Muscle layer of duodenum (tissue), 2 donors: ENCODE results near the gene ANKRD13A.

Experiments
- H3K27ac ChIP-seq: one replicate; pipeline ENCODE4 v1.7.0; 2013; ENCODE audit warnings: mild to moderate bottlenecking, low read length
- H3K27me3 ChIP-seq: one replicate; pipeline ENCODE4 v1.7.0; 2013; ENCODE audit warnings: low read depth, mild to moderate bottlenecking, control low read depth, low read length
- H3K36me3 ChIP-seq, 2 donors: one replicate each; pipeline ENCODE4 v1.7.0; 2013; ENCODE audit warnings: low read length in 2 of 2, control low read depth in 1 of 2, mild to moderate bottlenecking in 1 of 2; ENCODE audit not compliant: insufficient read depth in 2 of 2, control insufficient read depth in 1 of 2
- H3K4me1 ChIP-seq, 2 donors: one replicate each; pipeline ENCODE4 v1.7.0; 2013; ENCODE audit warnings: low read length in 2 of 2, mild to moderate bottlenecking in 2 of 2, control low read depth in 1 of 2, moderate library complexity in 1 of 2; ENCODE audit not compliant: insufficient read depth in 2 of 2, control insufficient read depth in 1 of 2
- H3K4me3 ChIP-seq, 2 donors: one replicate each; pipeline ENCODE4 v1.7.0; 2013; ENCODE audit warnings: low read length in 2 of 2, low read depth in 1 of 2, mild to moderate bottlenecking in 1 of 2
- H3K9me3 ChIP-seq, 2 donors: one replicate each; pipeline ENCODE4 v1.7.0; 2013; ENCODE audit warnings: low read length in 2 of 2, control low read depth in 1 of 2, mild to moderate bottlenecking in 1 of 2; ENCODE audit not compliant: control insufficient read depth in 1 of 2
- donor health status: healthy.

Gene ANKRD13A

GRCh38 chr12:109997393-109997792 lies 1.8 kb upstream of the ANKRD13A start:
- H3K4me3 ChIP-seq, result no peak overlapping the region
- H3K9me3 ChIP-seq, result no peaks in the 10 kb centered on the region
- H3K36me3 ChIP-seq, result no peaks in the 10 kb centered on the region
- H3K27me3 ChIP-seq, result no peaks in the 10 kb centered on the region
- H3K27ac ChIP-seq, result no peak overlapping the region
- peaks cover 3 to 28% of the 10 kb centered on the region in 2 donors for H3K4me1 ChIP-seq

- peaks cover 3 to 28% of the 10 kb centered on the region in 2 donors for H3K4me1 ChIP-seq
- no peak overlapping the region for H3K27ac ChIP-seq
- H3K4me3 ChIP-seq, result peak overlapping the region; percentile 86 to 92
- no peaks in the 10 kb centered on the region for H3K9me3 ChIP-seq
- no peaks in the 10 kb centered on the region for H3K27me3 ChIP-seq
- peaks cover 0 to 1% of the 10 kb centered on the region in 2 donors for H3K36me3 ChIP-seq
These were observed 858 bp upstream of the ANKRD13A start for GRCh38 chr12:109998241-109998903.

- H3K9me3 ChIP-seq, result no peaks in the 10 kb centered on the region
- H3K4me1 ChIP-seq, result peaks cover 3 to 19% of the 10 kb centered on the region in 2 donors
- H3K27ac ChIP-seq, result peak overlapping the region; percentile 75
- H3K27me3 ChIP-seq, result no peaks in the 10 kb centered on the region
- H3K36me3 ChIP-seq, result peaks cover 0 to 4% of the 10 kb centered on the region in 2 donors
- peak overlapping the region; percentile 86 to 92 for H3K4me3 ChIP-seq
These were observed 380 bp downstream of the ANKRD13A start for GRCh38 chr12:109999649-109999971.

GRCh38 chr12:109999983-110000505 lies 814 bp downstream of the ANKRD13A start:
- peaks cover 0 to 15% of the 10 kb centered on the region in 2 donors for H3K4me1 ChIP-seq
- H3K9me3 ChIP-seq, result no peaks in the 10 kb centered on the region
- peaks cover 0 to 4% of the 10 kb centered on the region in 2 donors for H3K36me3 ChIP-seq
- peak overlapping the region; percentile 86 to 92 for H3K4me3 ChIP-seq
- H3K27me3 ChIP-seq, result no peaks in the 10 kb centered on the region
- H3K27ac ChIP-seq, result peak overlapping the region; percentile 75

GRCh38 chr12:110001596-110001995 lies 2.4 kb downstream of the ANKRD13A start:
- H3K4me3 ChIP-seq, result no peak overlapping the region
- H3K36me3 ChIP-seq, result peaks cover 0 to 4% of the 10 kb centered on the region in 2 donors
- H3K27me3 ChIP-seq, result no peaks in the 10 kb centered on the region
- no peaks in the 10 kb centered on the region for H3K9me3 ChIP-seq
- H3K4me1 ChIP-seq, result peaks cover 0 to 12% of the 10 kb centered on the region in 2 donors
- H3K27ac ChIP-seq, result no peak overlapping the region

GRCh38 chr12:110002676-110003515 lies 3.7 kb downstream of the ANKRD13A start:
- Histone ChIP-seq H3K27me3 (no peaks in the 10 kb centered on the region), H3K4me1 (peaks cover 0 to 9% of the 10 kb centered on the region in 2 donors), H3K9me3 (no peaks in the 10 kb centered on the region), H3K36me3 (peaks cover 0 to 4% of the 10 kb centered on the region in 2 donors), H3K27ac (no peak overlapping the region), H3K4me3 (no peak overlapping the region)

GRCh38 chr12:110004598-110004997 lies 5.4 kb downstream of the ANKRD13A start:
- no peak overlapping the region for H3K4me3 ChIP-seq
- H3K4me1 ChIP-seq, result peaks cover 0 to 9% of the 10 kb centered on the region in 2 donors

GRCh38 chr12:110005319-110005973 lies 6.2 kb downstream of the ANKRD13A start:
- Histone ChIP-seq H3K9me3 (no peaks in the 10 kb centered on the region), H3K4me1 (peaks cover 0 to 5% of the 10 kb centered on the region in 2 donors), H3K27me3 (no peaks in the 10 kb centered on the region), H3K27ac (no peak overlapping the region), H3K36me3 (peaks cover 0 to 4% of the 10 kb centered on the region in 2 donors), H3K4me3 (no peak overlapping the region)

More at GRCh38 chr12:110004598-110004997, 5.4 kb downstream of the ANKRD13A start:
- Histone ChIP-seq H3K36me3 (peaks cover 0 to 4% of the 10 kb centered on the region in 2 donors), H3K27me3 (no peaks in the 10 kb centered on the region), H3K27ac (no peak overlapping the region), H3K9me3 (no peaks in the 10 kb centered on the region)

- Histone ChIP-seq H3K27ac (no peak overlapping the region), H3K36me3 (peaks cover 0 to 4% of the 10 kb centered on the region in 2 donors), H3K4me1 (no peaks in the 10 kb centered on the region), H3K27me3 (no peaks in the 10 kb centered on the region), H3K4me3 (no peak overlapping the region), H3K9me3 (no peaks in the 10 kb centered on the region)
These were observed 6.9 kb downstream of the ANKRD13A start for GRCh38 chr12:110006115-110006514.

GRCh38 chr12:110007881-110008280 lies 8.7 kb downstream of the ANKRD13A start:
- Histone ChIP-seq H3K4me3 (no peak overlapping the region), H3K36me3 (peaks cover 0 to 10% of the 10 kb centered on the region in 2 donors), H3K27me3 (no peaks in the 10 kb centered on the region), H3K27ac (no peak overlapping the region), H3K9me3 (no peaks in the 10 kb centered on the region), H3K4me1 (no peaks in the 10 kb centered on the region)
